Muscle of back (tissue), 13 donors: ENCODE measurements around the gene CD74. TPM values are rescaled to one million over a fixed set of nuclear protein-coding genes. Genes with fewer than 3 reads are reported as not detected.
A peak's percentile ranks its signal among the peaks of the same experiment; 100 is the strongest.
"Not testable (repeated sequence)": the region's sequence is repeated elsewhere in the genome, so short reads cannot be mapped to it uniquely, and the experiment has no call there.

ENCODE experiments used
- DNase-seq, 3 donors: peaks; one replicate each; pipeline versions ENCODE4 v3.0.0 to v3.0.0-alpha.2; 2013
- long read RNA-seq, 9 donors: transcript quantifications; one replicate each; lab custom pipeline, GENCODE V29; 2026
- polyA plus RNA-seq, 10 donors: library from polyadenylated mRNA; unstranded; fragments of 120-200 nt; gene quantifications; one replicate each; pipeline ENCODE4 v1.2.1, GENCODE V29; 2013; ENCODE audit not compliant: insufficient read length in 10 of 10

CD74 gene
- 100 to 1,000 TPM in 1 of 10 donors, 10 to 100 TPM in 9; 47.7 to 102 (median 77.2) TPM for polyA plus RNA-seq
- long read RNA-seq, donor 1, transcript CD74-202 (8 exons, 1,449 nt), result major isoform, 30 of 34 reads
- long read RNA-seq, donor 1, partial matches to known transcripts, result 0 of 34 reads
- long read RNA-seq, donor 1, other reads (novel, unspliced or antisense), result 0 of 34 reads
- long read RNA-seq, donor 2, transcript CD74-202 (8 exons, 1,449 nt), result major isoform, 18 of 25 reads
- long read RNA-seq, donor 2, partial matches to known transcripts, result 0 of 25 reads
- long read RNA-seq, donor 2, other reads (novel, unspliced or antisense), result 0 of 25 reads
- long read RNA-seq, donor 3, result 0 reads
- long read RNA-seq, donor 4, transcript CD74-202 (8 exons, 1,449 nt), result major isoform, 13 of 14 reads
- long read RNA-seq, donor 4, partial matches to known transcripts, result 0 of 14 reads
- long read RNA-seq, donor 4, other reads (novel, unspliced or antisense), result 0 of 14 reads
- long read RNA-seq, donor 5, transcript CD74-202 (8 exons, 1,449 nt), result major isoform, 29 of 46 reads
- long read RNA-seq, donor 5, transcript CD74-201 (9 exons, 981 nt), result minor isoform, 8 of 46 reads
- long read RNA-seq, donor 5, partial matches to known transcripts, result 9 of 46 reads
- long read RNA-seq, donor 5, other reads (novel, unspliced or antisense), result 0 of 46 reads
- long read RNA-seq, donor 6, transcript CD74-201 (9 exons, 981 nt), result minor isoform, 5 of 37 reads
- long read RNA-seq, donor 6, transcript CD74-202 (8 exons, 1,449 nt), result major isoform, 27 of 37 reads
- long read RNA-seq, donor 6, partial matches to known transcripts, result 5 of 37 reads
- long read RNA-seq, donor 6, other reads (novel, unspliced or antisense), result 0 of 37 reads
- long read RNA-seq, donor 7, transcript CD74-202 (8 exons, 1,449 nt), result major isoform, 10 of 12 reads
- long read RNA-seq, donor 7, partial matches to known transcripts, result 0 of 12 reads
- long read RNA-seq, donor 7, other reads (novel, unspliced or antisense), result 0 of 12 reads
- long read RNA-seq, donor 8, transcript CD74-202 (8 exons, 1,449 nt), result major isoform, 11 of 13 reads
- long read RNA-seq, donor 8, partial matches to known transcripts, result 0 of 13 reads
- long read RNA-seq, donor 8, other reads (novel, unspliced or antisense), result 0 of 13 reads
- long read RNA-seq, donor 9, partial matches to known transcripts, result 0 of 2 reads
- long read RNA-seq, donor 9, other reads (novel, unspliced or antisense), result 0 of 2 reads

GRCh38 chr5:150412319-150413175, at the start of gene CD74:
Gene CD74 (minus strand): TSS chr5:150412910. CDS start chr5:150412749, 161 bp downstream.
- peak in 2 of 3 donors; percentile 59 to 78 for DNase-seq

DNA sequence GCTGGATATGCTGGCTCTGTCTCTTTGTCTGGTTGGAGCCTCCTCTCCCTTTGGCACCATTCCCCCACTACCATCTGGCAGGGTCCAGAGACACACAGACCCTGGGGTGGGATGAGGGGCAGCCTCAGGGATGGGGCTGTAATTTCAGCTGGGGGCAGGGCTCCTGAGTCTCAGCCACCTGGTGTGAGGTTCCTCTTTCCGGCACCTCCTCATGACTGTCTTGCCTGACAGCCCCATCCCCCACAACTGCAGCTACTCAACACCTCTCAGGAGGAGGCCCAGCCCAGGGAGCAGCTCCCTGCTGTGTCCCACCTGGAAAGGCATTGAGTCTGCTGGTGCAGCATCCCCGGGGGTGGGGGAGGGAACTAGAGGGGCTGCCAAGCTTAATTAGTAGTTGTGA, 48.5 kb upstream of the CD74 start:
- no peak for DNase-seq

- no peak for DNase-seq
These were observed 48.1 kb upstream of the CD74 start for GRCh38 chr5:150460781-150461180.

DNA sequence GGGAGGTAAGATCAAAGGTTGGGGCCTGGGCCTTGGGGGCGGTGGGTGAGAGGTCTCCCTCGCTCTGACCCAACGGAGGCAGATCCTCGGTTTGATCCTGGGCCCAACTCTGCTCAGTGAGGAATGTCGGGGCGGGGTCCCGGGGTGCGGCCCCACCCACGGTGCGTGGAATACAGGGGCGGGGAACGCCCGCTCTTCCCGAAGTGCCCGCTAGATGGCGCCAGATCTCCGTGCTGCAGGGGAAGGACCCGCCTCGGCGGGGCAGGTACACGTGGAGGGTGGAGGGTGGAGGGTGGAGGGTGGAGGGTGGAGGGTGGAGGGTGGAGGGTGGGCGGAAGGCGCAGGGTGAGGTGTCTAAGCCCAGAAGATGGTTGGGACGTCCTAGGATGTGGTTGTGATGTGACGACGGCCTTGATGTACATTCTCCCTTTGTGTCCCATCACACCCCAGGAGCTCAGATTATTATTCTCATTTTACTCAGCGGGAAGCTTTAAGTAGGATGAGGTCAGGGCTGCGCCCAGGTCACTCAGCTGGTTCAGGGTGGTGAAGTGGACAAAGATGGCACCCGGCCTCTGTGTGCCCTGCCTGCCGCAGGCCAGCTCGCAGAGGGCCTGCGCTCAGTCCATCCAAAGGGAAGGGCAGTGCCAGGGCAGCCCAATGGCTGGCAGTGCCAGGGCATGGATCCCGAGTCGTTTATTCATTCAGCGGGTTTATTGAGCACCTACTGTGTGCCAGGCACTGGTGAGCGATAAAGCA, 46.3 kb upstream of the CD74 start:
- peak; percentile 45 to 80 (median 78) for DNase-seq

DNA sequence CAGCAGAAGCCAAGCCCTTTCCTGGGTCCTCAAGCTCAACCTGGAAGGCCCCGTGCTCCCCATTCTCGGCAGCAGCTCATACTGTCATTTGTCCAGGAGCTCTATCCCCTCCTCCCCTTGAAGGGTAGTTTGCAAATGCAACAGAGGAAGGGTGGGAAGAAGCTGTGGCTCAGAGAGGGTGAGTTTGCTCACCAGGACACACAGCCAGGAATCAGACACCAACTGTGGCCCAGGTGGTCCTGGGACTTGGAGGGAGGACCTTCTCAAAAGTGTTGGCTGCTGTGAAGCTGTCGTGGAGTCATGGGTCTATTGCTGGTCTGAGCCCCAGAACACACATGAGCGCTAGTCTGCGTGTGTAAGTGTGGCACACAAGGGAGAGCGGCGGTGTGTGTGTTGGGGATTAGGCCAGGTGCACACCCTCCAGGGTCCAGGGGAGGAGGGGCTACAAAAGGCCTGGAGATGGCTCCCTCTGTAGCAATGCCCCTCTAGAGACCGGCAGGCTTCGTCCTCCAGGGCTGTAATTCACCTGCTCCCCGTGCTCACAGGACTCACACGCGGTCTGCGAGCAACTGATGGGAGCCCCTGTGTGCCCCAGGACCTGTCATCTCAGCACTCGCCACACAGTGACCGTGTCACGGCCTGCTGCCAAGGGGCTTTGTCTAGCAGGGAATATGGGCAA, 45.0 kb upstream of the CD74 start:
- DNase-seq, result no peak

- DNase-seq, result no peak
These were observed 44.4 kb upstream of the CD74 start for GRCh38 chr5:150457121-150457520.

DNA sequence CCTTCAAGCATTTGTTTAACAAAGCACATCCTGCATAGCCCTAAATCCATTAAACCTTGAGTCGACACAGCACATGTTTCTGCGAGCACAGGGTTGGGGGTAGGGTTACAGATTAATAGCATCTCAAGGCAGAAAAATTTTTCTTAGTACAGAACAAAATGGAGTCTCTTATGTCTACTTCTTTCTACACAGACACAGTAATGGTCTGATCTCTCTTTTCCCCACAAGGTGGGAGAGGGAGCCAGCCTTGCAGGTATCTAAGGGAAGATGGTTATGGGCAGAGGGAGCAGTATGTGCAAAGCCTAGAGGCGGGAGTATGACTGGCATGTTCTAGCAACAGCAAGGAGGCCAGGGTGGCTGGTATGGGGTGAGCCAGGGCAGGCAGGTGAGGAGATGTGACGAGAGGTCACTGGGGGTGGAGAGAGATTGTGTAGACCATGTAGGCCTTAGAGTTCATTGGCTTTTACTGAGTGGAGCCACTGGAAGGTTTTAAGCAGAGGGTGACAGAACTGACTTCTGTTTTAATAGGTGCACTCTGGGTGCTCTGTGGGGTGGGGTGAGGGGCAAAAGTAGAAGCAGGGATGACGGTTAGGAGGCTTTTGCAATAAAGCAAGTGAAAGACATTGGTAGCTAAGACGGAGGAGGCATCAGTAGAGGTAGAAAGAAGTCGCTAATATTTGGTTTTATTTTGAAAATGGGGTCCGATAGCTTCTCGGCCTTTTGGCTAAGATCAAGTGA, 42.0 kb upstream of the CD74 start:
- DNase-seq, result no peak

DNA sequence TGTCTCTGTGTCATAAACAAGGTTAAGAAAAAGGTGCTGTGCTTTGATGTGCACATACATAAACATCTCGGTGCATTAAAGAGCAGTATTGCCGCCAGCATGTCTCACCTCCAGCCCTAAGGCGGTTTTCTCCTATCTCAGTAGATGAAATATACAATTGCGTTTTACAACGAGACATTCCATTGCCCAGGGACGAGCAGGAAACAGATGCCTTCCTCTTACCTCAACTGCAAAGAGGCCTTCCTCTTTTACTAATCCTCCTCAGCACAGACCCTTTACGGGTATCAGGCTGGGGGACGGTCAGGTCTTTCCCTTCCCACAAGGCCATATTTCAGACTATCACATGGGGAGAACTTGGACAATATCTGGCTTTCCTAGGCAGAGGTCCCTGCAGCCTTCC, 41.3 kb upstream of the CD74 start:
- DNase-seq, result not testable (repeated sequence)

GRCh38 chr5:150452914-150453313, 40.2 kb upstream of the CD74 start:
- no peak for DNase-seq

DNA sequence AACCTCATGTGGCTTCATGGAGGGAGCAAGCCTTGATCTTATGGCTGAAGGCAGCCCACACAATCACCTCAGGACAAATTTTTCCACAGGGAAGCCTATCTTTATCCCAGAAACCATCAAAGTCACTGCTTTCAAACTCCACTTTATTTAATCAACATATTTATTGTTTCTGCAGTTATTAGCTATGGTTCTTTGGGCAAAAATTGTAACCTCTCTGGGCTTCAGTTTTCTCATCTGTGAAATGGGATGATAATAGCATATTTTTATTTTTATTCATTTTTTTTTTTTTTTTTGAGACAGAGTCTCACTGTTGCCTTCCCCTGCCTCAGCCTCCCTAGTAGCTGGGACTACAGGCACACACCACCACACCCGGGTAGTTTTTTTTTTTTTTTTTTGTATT, 38.9 kb upstream of the CD74 start:
- DNase-seq, result no peak

DNA sequence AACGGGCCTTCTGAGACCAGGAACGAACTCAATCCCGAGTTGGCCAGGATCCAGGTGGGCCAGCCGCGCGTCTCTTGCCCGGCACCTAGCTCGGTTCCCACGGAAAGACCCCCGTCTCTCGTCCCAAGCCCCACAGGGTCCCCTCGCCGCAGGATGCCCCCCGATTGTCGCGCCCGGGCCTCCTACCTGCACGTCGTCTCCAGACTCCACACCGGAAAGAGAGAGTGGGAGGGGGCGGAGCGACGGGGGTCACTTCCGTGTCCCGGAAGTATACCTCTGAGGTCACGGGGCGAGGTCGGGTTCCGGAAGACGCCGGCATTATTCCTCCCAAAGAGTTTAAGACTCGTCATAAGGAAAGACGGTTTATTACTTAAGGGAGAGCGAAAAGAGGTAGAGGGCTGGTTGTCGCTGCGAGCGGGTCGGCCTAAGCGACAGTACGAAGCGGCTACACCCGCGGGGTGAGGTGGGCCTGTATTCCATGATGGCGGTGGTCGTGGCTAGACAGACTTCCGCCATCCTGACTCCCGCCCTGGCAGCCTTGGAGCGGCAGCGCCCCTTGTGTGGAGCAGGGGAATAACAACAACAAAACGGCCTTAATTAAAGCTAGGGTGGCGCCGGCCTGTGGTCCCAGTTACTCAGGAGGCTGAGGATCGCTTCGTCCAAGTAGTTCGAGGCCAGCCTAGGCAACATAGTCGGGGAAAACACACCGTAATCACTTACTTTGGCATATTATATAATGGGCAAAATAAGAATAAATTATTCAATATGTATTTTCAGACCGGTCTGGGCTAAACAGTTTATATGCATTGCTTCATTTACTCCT, 37.0 kb upstream of the CD74 start, which contains the start of gene RPS14:
RPS14 (minus strand) TSS at position 223 of the 823 bp plus-strand sequence. CDS start 2,006 bp downstream, outside the sequence.
- DNase-seq, result peak; percentile 94 to 100 (median 97)

GRCh38 chr5:150448952-150449516, 36.3 kb upstream of the CD74 start:
- DNase-seq, result no peak

- DNase-seq, result no peak
These were observed 35.6 kb upstream of the CD74 start for GRCh38 chr5:150448334-150448733.

DNA sequence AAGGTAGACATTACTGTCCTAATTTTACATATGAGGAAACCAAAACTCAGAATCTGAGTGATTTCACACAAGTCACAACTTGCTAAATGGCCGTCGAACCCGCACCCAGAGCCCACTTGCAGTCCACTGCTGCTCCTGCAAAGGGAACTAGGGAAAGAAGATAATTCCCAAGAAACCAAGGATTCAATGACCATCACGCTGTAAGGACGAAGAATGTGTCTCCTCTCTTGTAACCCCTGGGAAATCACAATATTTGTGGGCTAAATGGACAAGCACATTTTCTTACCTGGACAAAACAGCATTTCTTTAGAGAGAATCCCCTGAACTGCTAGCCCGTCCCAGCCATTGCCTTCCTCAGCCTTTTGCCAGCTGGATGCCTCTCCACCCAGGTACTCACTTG, 34.5 kb upstream of the CD74 start:
- DNase-seq, result no peak

GRCh38 chr5:150446583-150446982, 33.9 kb upstream of the CD74 start:
- DNase-seq, result no peak

- DNase-seq, result no peak
These were observed 33.4 kb upstream of the CD74 start for GRCh38 chr5:150446088-150446487.

- DNase-seq, result no peak
These were observed 32.1 kb upstream of the CD74 start for GRCh38 chr5:150444770-150445169.
